Epidermal melanocyte (primary cell): Measurements from ENCODE around the gene C6orf163.
A peak's percentile ranks its signal among the peaks of the same experiment; 100 is the strongest.

Experiments
- DNase-seq: peaks from one replicate; pipeline ENCODE4 v3.0.0; 2011; ENCODE audit warnings: low spot score; ENCODE audit not compliant: insufficient read length

C6orf163 gene

DNA sequence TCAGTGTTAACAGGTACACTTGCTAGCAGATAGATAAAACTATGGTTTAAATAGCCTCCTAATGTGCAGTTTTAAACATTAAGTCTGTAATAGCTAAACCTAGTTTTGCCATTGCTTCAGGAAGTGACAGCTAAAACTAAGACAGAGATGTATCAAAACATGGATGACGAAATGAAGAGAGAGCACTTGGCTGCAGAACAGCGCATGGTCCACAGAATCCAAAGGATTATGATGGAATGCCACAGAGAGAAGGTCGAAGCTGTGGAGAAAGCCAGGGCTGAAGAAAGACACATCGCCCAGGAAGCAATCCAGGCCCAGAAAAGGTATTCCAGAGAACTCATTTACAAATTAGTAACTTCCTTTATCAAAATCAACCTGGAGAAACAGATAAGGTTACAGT is 11.6 kb downstream of the C6orf163 start:
- no peak for DNase-seq

DNA sequence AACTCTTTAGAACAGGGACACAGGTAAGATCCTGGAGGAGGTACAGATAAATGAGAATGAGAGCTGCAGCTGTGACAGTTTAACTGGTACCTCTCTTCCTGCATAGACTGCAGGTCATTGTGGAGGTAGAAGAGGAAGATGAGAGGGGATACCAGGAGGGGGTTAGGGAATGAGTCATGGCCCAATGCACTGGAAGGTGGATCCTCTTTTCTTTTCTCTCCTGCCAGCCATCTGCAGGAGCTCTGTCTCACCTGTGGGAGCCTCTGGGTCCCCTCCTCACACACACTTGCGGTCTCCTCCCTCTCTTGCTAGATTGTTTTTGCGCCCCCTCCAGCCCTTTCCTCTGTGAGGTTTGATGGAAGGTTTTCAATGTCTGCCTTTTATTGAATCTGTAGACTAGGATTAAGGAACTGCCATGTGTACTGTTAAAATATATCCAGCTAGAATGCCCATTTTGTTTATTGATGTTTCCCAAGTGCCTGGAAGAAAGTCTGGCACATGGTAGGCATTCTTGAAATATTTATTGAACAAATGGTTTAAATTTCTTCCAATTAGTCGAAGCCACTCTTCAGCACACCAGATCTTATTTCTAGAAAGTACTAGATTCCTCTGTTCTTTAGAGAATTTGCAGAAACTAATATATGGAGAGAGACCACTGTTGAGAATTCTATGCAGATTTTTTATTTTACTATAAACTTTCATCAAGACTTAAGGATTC is 13.0 kb downstream of the C6orf163 start:
- no peak for DNase-seq

DNA sequence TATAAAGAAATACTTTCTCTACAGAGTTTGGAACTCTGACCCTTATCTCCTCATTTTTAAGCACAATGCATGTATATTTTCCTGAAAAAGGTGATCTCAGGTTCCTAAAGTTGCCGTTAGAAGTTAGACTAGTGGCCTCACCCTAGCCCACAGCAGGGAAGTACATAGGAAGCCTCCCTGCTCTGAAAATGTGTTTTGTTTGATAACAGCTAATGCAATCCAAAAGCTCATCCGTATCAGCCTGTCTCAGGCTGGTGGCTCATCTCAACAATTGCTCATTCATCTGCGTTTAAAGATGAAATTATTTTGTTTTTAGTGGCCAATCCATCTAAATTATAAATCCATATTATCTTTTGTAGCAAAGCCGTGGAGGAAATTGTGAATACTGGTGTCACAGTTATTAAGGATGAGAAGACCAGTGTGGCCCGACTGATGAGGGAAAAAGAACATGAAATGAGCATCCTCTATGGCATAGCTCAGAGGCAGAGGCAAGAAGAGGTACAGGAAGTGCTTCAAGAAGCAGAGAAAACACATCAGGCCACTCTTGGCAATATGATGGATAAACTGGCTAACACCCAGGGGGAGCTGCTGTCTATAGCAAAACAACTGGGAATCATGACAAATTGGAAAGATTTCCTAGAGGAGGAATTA is 20.1 kb downstream of the C6orf163 start:
- DNase-seq: no peak

DNA sequence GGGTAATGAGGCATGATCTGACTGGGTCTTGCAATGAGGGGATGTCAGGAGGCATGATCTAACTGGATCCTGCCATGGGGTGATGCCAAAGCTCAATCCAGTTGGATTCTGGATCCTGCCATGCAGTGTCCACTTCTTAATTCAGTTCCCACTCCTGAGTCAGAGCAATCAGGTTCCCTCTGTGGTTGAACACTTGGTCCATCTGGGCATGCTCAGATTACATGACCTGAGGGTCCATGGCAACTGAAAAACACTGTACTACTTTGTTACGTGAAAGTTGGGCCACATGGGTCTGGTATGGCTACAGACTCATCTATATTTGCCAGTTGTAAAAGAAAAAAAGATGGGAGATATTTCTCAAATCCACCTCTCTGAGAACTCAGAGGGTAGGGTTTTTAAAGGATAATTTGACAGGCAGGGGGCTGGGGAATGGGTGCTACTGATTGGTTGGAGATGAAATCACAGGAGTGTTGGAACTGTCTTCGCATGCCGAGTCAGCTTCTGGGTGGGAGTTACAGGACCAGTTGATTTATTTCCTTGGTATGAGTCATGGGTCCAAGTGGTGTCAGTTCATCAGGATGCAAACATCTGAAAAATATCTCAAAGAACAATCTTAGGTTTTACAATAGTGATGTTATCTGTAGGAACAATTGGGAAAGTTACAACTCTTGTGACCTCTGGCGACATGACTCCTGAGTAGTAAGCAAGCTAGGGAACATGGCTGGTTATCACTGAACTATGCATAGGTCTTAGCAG is 21.6 kb downstream of the C6orf163 start:
- DNase-seq: no peak

DNA sequence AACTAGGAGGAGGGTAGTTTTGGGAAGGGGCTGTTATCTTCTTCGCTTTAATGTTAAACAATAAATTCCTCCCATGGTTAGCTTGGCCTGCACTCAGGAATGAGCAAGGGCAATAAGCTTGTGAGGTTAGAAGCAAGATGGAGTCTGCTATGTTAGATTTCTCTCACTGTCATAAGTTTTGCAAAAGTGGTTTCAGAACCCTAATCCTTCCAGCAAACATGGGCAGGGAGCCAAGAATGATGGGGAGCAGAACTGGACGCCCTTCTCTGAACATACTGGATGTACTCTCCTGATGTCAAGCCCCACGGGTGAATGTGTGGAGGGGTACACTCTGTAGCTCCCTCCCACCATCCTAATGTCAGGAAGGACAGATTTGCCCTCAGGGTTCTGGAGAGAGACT is 22.3 kb downstream of the C6orf163 start:
- no peak for DNase-seq

DNA sequence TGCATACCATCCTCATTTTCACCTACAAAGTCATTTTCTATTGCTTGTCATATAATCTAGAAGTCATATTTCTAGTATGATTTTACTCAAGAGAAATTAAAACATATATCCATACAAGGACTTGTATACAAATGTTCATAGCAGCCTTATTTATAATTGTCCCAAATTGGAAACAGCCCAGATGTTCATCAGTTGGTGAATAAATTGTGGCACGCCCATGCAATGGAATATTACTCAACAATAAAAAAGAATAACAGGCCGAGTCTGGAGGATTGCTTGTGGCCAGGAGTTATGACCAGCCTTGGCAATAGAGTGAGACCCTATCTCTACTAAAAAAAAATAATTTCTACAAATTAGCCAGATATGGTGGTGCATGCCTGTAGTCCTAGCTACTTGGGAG is 28.8 kb downstream of the C6orf163 start:
- DNase-seq: no peak

DNA sequence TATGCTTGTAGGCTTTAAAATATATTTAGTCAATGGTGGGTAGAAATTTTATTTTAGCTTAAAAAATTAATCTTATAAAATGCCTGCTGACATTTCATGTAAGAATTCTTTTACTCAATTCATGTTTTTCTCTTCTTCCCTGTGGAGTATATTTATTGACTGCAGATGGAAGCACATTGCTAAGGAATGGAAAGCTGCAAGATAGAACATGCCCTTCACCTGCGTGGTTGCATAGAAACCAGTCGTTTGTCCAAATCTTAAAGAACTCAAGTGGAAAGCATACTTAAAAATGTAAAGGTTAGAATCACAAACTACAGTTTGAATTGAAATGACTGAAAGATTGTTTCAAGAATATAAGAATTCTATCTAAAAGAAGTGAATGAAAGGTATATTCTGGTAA is 30.7 kb downstream of the C6orf163 start:
- no peak for DNase-seq

DNA sequence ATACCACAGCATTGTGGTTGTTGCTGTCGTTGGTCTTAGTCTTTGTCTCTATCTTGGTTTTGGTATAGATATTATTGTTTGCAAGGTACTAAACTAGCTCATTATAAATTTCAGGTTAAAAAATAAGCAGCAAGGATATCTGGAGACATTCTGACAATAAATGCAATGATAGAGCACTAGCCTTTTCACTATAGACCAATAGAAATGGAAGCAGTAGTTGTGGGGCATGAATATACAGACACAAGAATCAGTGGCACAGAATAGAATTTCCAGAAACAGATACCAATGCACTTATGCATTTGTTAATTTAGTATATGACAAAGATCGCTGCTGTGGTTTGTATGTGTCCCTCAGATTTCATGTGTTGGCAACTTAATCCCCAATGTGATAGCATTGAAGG is 32.0 kb downstream of the C6orf163 start:
- no peak for DNase-seq

DNA sequence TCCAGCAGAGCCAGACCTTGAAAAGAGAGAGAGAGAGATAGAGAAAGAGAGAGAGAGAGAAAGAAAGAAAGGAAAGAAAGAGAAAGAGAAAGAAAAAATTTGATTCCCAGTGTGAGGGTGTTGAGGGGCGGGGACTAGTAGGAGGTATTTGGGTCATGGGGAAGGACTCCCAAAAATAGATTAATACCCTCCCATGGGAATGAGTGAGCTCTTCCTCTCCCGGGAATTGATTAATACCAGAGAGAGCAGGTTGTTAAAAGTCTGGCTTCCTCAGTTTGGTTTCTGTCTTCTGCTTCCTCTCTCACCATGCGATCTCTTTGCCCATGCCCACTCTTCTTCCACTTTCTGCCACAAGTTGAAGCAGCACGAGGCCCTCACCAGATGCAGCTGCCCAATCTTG is 34.3 kb downstream of the C6orf163 start:
- DNase-seq: no peak

DNA sequence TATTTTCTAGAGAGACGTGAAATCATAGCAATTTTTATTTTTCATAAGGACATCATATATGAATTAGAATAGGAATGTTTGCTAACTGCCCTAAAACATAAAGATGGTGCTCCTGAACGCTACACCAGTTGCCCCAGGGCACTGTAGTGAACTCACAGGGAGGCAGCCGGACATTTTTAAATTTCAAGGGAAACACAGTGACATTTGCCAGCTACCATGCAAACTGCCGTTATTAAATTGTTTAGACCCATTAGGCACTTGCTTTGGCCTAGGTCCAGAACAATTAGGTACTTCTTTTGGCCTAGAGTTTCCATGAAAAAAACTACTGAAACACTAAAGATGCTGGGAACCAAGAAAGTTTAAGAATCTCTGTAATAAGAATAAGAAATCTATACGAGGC is 38.2 kb downstream of the C6orf163 start:
- DNase-seq: no peak

DNA sequence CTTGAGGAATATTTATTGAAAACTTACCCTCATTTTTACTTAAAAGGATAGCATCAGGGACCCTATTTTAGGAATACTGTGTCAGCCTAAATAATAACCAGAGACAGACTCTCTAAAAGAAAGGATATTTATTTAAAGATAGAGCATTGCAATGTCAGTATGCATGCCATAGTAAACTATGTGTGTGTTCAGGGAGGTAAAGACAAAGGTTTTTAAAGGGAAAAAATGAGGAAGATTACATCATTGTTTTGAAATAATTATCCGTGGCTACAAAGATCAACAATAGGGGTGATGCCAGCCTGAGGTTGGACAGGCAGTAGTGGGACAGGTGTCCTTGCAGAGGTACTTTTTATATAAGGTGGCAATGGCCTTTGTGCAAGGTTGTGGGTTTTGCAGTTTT is 39.4 kb downstream of the C6orf163 start:
- no peak for DNase-seq

DNA sequence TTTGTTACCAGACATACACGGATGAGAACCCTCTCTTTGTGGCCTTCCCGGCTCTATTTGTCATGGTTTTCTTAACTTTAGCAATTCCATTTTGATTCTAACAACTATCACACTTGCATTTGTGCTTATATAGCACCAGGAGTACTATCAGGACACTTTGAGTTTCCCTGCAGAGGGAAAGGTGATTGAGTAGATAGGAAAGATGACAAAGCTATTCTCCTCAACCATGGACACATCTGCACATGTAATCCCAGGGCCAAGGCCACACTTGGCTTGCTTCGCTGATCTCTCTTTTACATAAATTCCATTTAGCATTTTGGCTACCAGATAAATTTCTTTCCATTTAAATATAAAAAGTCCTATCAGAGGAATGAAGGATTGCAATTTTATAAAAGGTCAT is 39.8 kb downstream of the C6orf163 start:
- DNase-seq: no peak

DNA sequence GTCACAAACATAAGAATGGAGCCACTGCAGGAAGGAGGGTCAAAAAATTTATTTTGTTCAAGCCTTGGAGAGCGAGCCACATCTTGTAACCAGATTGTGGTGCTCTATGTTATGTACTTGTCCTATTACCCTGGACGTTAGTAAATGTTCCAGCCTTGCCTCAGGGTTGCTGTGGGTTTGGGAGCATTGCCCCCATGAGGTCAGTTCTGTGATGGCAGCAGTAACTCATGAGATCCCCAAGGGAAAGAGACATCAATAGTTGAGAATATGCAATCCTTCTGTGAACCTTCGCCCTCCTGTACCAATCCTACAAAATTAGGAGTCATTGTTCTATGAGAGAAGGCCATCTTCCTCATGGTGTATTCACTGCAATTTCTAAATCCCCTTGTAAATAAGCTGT is 46.7 kb downstream of the C6orf163 start:
- peak; percentile 29 for DNase-seq

DNA sequence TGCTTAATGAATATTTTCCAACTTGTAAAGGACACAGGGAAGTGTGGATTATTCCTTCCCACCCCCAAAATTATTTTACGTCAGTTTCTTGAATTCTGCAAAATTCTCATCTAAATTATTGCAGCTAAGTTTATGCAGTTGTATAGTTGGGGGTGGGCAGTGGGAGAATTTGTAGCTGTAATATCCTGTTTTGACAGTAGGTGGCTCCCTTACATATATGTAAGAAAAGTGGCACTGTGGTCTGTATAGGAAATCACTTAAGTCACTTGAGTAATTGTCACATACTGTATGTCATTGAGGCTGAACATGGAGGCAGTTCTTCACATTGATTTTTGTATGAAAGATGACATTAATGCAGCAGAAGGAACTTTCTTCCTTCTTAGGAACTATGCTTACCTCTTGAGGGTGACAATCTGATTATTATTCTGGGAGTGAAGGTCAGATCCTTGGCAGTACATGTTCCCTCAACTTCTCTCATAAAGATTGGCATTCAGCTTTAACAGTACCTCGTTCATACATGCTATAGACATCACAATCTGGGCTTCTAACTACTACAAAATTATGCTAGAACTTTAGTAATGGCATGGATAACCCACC is 48.5 kb downstream of the C6orf163 start:
- DNase-seq: no peak

DNA sequence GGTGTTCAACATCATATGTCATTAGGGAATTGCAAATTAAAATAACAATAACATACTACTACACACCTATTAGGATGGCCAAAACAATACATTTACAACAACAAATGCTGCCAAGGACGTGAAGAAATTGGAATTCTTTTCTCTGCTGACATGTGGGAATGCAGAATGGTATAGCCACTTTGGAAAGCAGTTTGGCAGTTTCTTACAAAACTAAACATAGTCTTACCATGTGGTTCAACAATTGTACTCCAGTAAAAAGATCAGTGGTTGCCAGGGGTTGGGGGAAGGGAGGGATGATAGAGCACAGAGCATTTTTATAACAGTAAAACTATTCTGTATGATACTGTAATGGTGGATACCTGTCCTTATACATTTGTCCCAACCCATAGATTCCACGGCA is 50.8 kb downstream of the C6orf163 start:
- DNase-seq: no peak

DNA sequence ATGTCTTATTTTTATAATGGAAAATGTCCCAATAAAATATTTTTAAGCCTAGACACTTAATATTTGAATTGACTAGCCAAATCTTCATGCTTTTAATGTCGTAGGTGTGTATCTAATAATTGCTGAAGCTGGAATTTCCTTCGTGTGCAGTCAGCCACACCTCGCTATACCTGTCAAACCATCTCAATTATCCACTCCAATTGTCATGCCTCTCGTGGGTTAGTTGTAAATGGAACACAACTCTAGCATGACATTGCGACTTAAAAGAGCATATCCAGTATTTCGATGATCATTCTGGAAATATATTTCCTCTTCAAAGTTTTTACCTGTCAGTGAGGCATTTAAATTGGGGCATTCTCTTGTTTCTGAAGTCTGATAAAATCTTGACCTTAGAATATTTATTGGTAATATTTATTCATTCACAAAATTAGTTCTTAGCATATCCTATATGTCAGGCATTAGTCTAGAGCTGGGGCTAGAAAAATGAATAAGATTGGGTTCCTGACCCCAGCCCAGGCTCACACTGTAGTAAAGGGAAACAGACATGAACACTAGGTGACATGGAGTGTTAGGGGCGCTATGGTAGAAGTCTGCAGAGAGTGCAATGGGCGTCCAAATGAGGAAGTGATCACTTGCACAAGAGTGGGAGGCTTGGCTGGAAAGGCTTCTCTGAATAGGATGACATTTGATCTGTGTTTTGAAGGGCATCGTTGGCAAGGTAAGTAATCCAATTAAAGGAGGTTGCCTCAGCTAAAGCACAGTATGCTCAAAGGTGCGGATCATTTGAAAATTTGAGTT is 52.2 kb downstream of the C6orf163 start:
- DNase-seq: no peak

DNA sequence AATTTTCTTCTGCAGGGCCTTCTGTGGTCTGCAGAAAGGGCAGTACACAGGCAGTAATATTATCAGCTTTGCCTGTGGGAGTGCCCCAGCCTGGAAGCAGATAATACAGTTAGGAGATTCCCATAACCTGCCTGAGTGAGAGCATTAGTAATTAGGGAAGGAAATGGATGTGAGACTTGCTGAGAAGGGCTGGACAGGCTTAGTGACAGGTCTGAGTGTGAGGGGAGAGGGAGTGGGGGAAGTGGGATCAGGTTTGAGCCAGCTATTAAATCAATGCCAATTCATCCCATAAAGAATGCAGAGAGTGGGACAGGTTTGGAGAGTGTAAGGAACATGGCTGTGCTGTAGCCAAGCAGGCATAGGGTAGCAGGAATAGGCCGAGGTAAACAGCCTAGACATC is 53.0 kb downstream of the C6orf163 start:
- no peak for DNase-seq

DNA sequence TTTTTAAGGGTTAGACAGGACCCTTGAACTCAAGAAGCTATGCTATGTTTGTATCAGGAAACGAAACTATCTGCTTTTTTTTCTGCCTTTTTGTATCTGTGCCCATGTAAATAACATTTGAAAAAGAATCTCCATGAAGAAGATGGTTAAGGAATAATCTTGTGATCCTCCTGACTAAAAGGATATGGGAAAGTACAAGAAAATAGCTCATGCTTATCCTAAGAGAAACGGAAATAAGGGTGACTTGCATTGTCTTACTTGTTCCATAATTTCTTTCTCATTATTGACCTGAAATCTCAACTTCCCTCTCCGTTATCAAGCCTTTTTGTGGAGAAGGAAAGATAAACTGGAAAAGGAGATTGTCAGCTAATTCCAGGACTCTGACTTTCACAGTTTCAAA is 57.2 kb downstream of the C6orf163 start:
- no peak for DNase-seq

DNA sequence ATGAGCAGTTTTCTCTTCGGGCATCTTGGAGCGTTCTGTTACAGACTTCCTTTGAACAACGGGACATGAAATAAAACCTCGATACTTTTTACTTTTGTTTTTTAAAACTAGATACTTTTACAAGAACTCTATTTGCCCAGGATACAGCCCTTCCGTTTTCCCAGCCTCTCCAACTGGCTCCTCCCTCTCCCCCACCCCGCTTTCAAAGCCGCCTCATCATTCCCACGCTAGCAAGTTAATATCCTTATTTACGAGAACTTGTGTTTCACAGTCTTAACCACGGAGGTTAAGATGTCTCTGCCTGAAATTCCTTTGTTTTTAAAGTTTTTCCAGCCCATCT is 62.9 kb downstream of the C6orf163 start:
- no peak for DNase-seq

DNA sequence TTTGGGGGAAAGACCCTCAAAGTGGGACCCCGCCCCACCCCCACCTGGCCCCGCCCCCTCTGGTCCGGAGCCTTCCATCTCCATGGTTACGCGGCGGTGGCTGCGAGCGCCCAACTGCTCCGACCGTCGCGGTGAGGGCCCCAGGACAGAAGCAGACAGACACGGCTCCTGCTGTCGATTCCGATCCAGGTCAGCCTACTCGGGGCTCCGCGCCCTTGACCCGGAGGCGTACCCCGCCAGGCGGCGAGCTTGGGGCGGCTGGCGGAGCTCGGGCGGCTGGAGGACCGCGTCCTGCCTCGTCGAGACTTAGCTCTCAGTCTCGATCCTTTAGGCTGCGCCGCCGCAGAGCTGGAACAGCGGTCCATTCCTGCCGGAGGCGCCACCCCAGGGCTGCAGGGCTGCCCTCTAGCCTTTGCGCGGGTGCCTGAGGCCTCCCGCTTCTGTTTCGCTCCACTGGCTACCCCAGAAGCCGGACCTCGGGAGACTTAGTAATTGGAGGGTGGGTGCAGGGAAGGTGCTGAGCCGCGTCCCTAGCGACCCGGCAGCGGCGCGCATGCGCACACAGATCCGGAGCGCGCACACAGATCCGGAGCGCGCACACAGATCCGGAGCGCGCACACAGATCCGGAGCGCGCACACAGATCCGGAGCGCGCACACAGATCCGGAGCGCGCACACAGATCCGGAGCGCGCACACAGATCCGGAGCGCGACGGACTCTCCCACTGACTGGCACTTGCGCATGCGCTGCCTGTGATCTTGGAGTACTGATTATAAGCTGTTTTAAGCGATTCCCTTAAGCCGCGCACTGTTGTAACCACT is 63.5 kb downstream of the C6orf163 start, which contains the start of gene CFAP206:
CFAP206 (plus strand) TSS at position 72 of the 820 bp plus-strand sequence. CDS start 1,868 bp downstream, outside the sequence.
- peak; percentile 77 for DNase-seq
